GM12864 (cell line): Measurements from ENCODE around the gene MGMT.

Experiments used
- DNase-seq: peaks from one replicate; pipeline ENCODE4 v3.0.0-alpha.2; 2011; ENCODE audit warnings: low read depth
- H3K4me3 ChIP-seq: 2 replicates; pipeline ENCODE4 v1.5.1; 2011; ENCODE audit warnings: mild to moderate bottlenecking, low read depth, low read length, control low read depth
- TF ChIP-seq, protein P1 (sequence below): IDR thresholded peaks from 2 replicates; pipeline ENCODE4 v1.5.1; 2011; ENCODE audit warnings: low read depth, mild to moderate bottlenecking, moderate library complexity, low read length, control low read depth, inconsistent platforms; ENCODE audit errors: missing control alignments

Gene MGMT

DNA sequence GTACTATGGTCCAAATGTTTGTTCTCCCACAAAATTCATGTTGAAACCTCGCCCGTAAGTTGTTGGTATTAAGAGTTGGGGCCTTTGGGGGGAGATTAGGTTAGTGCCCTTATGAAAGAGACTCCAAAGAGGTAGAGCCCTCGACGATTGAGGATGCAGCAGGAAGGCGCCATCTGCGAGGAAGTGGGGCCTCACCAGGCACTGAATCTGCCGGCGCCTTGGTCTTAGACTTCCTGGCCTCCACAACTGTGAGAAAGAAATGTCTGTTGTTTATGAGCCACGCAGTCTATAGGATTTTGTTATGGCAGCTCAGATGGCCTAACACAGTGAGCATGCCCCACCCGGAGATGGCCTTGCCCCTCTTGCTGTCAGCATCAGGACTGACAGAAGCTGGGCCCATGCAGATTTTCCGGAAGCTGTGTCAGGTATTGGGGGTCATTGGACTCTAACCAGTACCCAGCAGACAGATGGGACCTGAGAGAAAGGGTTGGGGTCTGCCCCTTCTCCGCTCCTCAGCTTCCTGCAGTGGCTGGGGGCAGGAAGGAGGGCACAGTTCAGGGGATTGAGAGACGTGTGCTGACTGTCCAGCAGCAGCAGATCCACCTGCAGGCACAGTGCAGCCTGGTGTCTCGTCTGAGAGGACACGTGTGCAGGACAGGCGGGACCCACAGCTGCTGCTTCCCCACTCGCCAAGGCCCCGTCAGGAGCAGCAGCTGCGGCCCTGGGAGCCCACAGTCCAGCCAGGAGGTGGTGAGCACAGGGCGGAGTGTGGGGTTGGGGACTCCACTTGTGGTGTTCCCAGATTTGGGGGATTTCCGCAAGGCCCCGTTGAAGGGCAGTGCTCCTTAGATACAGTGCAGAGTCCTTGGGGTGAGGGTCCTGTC lies 47.8 kb downstream of the MGMT start:
- TF ChIP-seq, protein P1, sequence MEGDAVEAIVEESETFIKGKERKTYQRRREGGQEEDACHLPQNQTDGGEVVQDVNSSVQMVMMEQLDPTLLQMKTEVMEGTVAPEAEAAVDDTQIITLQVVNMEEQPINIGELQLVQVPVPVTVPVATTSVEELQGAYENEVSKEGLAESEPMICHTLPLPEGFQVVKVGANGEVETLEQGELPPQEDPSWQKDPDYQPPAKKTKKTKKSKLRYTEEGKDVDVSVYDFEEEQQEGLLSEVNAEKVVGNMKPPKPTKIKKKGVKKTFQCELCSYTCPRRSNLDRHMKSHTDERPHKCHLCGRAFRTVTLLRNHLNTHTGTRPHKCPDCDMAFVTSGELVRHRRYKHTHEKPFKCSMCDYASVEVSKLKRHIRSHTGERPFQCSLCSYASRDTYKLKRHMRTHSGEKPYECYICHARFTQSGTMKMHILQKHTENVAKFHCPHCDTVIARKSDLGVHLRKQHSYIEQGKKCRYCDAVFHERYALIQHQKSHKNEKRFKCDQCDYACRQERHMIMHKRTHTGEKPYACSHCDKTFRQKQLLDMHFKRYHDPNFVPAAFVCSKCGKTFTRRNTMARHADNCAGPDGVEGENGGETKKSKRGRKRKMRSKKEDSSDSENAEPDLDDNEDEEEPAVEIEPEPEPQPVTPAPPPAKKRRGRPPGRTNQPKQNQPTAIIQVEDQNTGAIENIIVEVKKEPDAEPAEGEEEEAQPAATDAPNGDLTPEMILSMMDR = no peak
- H3K4me3 ChIP-seq = no peak overlapping the region
- DNase-seq = no peak

DNA sequence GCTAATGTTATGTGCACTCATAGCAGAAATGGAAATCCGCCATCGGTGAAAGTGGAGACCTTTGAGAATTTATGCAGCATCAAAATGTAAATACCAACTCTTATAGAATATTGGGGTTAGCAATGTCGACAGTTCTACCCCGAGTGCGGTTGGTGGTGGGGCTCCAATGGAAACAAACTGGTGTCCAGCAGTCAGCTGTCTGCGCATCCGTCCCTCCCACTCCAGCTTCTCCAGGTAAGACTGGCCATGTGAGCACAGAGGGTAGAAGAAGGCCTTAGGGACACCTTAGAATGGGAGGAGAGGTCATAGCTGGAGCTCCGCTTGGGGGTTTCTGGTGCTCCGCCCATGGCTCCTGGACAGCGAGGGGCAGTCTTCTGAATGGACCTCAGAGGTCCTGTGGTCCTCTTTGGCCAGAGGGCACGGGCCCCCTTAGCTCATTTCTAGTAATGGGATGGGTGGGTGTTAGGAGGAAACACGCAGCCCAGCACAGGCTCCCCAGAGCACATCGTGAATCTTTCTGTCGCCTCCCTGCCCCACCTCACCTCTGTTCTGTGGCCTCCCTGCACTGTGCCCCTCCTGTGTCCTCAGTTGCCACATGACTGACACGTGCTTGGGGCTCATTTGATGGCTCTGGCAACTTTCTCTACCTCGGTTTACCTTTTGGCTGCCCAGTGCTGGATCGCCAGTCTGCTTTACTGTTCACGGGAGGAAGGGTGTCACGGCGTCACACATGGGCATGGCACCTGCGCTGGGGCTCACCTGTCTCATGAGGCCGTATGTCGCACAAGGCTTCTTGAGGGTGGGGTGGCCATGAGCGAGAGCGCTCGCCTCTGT lies 50.0 kb downstream of the MGMT start:
- no peak for DNase-seq
- TF ChIP-seq, protein P1 = no peak
- no peak overlapping the region for H3K4me3 ChIP-seq

DNA sequence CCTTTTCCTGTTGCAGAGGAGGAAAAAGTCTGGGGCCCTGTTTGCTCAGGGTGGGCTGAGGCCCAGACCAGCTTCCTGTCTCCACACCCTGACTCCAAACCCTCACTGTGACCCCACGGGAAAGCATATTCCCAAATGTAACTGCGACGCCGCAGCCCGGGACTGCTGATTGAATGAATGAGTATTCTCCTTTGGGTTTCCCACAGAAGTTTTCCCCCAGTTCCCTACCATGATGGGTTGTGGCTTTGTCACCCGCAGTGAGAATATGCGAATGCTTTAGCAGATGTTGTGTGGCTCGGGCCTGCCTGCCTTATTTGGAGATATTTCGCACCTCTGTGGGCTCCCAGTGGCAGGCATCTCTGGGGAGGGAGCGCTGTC lies 50.6 kb downstream of the MGMT start:
- H3K4me3 ChIP-seq = no peak overlapping the region
- no peak for DNase-seq
- TF ChIP-seq, protein P1 = no peak

DNA sequence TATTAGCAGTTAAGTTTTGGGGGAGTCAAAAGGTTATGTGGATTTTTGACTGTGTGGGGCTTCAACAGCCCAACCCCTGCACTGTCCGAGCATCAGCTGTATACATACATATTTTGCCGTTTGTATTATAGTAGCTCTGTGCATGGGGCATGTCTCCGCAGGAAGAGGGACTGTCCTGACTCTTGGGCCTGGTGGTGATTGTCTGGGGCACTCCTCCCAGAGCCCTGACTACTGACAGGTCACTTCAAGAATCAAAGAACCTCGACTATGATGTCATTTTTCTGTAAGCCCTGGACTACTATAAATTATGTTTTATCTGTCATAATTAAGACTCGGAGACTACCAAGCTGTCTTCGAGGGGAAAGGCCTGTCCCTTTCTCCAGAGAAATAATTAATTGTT lies 51.8 kb downstream of the MGMT start:
- H3K4me3 ChIP-seq = no peak overlapping the region
- TF ChIP-seq, protein P1 = no peak
- no peak for DNase-seq

DNA sequence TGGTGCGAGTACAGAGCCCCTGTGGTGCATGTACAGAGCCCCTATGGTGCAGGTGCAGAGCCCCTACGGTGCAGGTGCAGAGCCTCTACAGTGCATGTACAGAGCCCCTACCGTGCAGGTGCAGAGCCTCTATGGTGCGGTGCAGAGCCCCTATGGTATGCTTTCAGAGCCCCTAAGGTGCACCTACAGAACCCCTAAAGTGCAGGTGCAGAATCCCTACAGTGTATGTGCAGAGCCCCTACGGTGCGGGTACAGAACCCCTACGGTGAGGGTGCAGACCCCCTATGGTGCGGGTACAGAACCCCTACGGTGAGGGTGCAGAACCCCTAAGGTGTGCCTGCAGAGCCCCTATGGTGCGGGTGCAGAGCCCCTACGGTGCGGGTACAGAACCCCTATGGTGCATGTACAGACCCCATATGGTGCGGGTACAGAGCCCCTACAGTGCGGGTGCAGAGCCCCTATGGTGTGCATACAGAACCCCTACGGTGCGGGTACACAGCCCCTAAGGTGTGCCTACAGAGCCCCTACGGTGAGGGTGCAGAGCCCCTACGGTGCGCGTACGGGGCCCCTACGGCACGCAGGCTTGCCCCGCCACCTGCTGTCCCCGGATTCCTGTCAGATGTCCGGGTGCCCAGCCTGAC lies 53.5 kb downstream of the MGMT start:
- no peak for DNase-seq
- TF ChIP-seq, protein P1 = no peak
- no peak overlapping the region for H3K4me3 ChIP-seq

DNA sequence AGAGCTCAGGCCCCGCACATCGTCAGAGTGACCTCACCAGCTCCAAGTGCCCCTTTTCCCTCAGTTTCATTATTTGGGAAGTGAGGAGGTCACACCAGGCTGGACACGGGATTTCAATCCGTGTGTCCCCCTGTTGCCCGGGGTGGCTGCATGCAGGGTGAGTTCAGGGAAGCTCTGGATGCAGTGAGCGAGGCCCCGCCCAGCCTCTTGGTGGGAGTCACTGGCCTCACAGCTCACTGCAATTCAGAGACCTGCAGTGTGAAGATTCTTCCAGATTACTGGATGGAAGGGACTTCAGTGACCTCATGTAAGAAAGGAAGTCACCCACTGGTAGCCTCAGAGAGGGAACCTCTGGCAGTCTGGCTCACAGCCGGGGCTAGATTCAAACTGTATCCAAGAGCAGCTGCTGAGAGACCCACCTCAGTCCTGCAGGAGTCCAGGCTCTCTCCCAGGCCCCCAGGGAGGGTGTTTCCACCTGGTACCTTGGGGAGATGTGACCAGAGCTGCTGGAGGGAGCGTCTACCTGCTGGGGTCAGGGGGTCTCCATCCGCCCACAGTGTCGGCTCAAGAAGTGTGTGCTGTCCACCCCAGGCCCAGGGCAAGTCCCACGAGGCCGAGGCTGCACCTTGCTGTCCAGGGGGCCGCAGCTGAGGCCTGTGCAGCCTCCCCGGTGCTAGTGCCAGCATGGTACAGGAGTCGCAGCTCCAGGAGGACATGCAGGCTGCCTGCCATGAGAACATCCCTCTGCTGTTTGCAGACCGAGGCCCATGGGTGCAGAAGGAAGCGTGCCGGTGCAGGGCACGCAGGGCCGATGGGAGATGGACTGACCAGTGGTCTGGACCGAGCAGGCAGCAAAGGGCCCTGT lies 54.4 kb downstream of the MGMT start:
- no peak overlapping the region for H3K4me3 ChIP-seq
- TF ChIP-seq, protein P1 = no peak
- DNase-seq = no peak
